Measurements from ENCODE around the gene HOXC9.

DNA sequence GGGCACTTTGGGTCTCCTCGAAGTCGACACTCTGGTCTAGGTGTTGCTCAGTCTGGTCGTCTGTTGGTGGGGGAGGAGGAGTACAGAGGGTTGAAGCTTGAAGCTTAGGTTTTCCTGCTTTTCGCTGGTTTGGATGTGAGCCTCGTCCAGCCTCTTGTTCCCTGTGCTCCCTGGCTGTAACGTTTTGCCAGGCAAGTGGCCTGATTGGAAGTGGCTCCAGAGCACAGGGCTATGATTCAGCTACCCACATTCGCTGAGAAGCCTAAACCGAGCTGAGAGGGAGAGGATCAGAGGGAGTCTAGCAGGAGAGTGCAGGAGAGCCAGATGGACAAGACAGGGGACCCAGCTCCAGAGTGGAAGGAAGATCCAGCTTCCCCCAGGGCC is 8.9 kb upstream of the HOXC9 start:
- TF ChIP-seq, protein P1, sequence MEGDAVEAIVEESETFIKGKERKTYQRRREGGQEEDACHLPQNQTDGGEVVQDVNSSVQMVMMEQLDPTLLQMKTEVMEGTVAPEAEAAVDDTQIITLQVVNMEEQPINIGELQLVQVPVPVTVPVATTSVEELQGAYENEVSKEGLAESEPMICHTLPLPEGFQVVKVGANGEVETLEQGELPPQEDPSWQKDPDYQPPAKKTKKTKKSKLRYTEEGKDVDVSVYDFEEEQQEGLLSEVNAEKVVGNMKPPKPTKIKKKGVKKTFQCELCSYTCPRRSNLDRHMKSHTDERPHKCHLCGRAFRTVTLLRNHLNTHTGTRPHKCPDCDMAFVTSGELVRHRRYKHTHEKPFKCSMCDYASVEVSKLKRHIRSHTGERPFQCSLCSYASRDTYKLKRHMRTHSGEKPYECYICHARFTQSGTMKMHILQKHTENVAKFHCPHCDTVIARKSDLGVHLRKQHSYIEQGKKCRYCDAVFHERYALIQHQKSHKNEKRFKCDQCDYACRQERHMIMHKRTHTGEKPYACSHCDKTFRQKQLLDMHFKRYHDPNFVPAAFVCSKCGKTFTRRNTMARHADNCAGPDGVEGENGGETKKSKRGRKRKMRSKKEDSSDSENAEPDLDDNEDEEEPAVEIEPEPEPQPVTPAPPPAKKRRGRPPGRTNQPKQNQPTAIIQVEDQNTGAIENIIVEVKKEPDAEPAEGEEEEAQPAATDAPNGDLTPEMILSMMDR (IDR thresholded peaks at IDR 0.05) = no peak
- no peak for TF ChIP-seq POLR2A (IDR thresholded peaks at IDR 0.05)
